Measurements from ENCODE around the gene MAOB. TPM values are rescaled to one million over a fixed set of nuclear protein-coding genes. Genes with fewer than 3 reads are reported as not detected.

The MAOB gene
- total RNA-seq, result under 0.01 and 0.56 TPM in 2 replicates

GRCh38 chrX:43882294-43882681 is at the start of gene MAOB:
Gene MAOB (minus strand): TSS chrX:43882450. CDS start chrX:43882299, 151 bp downstream.

Other genes starting within 250 kb of the MAOB start
- gene MAOA, start 226.2 kb downstream of the MAOB start, total RNA-seq, result 4.6 and 11.0 TPM in 2 replicates
- gene NDP, start 90.9 kb upstream of the MAOB start, total RNA-seq, result 2.3 and 2.5 TPM in 2 replicates